Endothelial cell of umbilical vein (primary cell): ENCODE data around the gene SH3GL1.

Experiments
- EZH2 ChIP-seq: IDR thresholded peaks from 2 replicates; pipeline ENCODE4 v1.6.1; 2012; ENCODE audit warnings: borderline replicate concordance, low read depth, mild to moderate bottlenecking, moderate library complexity, low read length, inconsistent platforms; ENCODE audit not compliant: severe bottlenecking
- JUN ChIP-seq: IDR thresholded peaks from 2 replicates; pipeline ENCODE4 v1.6.1; 2011; ENCODE audit warnings: borderline replicate concordance, low read depth; ENCODE audit not compliant: insufficient read length, insufficient read depth
- POLR2A ChIP-seq: IDR thresholded peaks from 2 replicates; pipeline ENCODE4 v1.6.1; 2012; ENCODE audit warnings: low read depth, mild to moderate bottlenecking, control low read depth, low read length
- POLR2AphosphoS5 ChIP-seq: IDR thresholded peaks from 2 replicates; pipeline ENCODE4 v1.6.1; 2012; ENCODE audit warnings: low read depth, mild to moderate bottlenecking, control low read depth, low read length, moderate library complexity; ENCODE audit not compliant: insufficient read depth
- TF ChIP-seq, protein P1 (sequence below), 2 donors: IDR thresholded peaks; 1 replicate in 1 of 2; 2 replicates in 1 of 2; pipeline ENCODE4 v1.5.1; 2011; ENCODE audit warnings: low read length in 2 of 2, mild to moderate bottlenecking in 2 of 2, moderate library complexity in 2 of 2, control low read depth in 1 of 2, inconsistent platforms in 1 of 2, low read depth in 1 of 2; ENCODE audit not compliant: insufficient read depth in 1 of 2; ENCODE audit errors: extremely low read depth in 1 of 2
- TF ChIP-seq, protein P2 (sequence below): IDR thresholded peaks from 2 replicates; pipeline ENCODE4 v1.6.1; 2011; ENCODE audit not compliant: insufficient read depth, insufficient read length

DNA sequence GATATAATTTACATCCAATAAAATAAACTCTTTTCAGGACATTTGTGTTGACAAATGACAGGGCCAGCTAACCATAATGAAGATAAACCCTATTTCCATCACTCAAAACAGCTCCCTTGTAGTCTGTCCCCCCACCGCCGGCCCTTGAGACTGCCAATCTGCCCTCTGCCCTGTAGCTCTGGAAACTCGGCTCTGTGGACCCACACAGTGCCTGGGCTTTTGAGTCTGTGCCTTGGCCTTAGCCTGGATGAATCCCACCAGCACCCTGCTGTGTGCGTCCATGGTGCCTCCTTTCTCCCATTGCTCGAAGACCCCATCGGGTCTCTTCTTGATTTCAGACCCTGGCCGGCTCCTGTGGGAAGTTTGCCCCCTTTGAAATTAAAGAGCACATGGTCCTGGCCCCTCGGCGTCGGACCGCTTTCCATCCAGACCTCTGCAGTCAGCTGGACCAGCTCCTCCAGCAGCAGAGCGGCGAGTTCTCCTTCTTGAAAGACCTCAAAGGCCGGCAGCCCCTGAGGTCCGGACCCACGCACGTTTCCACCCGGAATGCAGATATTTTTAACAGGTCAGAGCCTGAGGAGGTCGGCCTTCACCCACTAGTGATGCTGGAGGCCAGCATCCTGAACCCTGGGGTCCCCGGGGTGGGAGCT lies 28.1 kb upstream of the SH3GL1 start:
- TF ChIP-seq, protein P1, sequence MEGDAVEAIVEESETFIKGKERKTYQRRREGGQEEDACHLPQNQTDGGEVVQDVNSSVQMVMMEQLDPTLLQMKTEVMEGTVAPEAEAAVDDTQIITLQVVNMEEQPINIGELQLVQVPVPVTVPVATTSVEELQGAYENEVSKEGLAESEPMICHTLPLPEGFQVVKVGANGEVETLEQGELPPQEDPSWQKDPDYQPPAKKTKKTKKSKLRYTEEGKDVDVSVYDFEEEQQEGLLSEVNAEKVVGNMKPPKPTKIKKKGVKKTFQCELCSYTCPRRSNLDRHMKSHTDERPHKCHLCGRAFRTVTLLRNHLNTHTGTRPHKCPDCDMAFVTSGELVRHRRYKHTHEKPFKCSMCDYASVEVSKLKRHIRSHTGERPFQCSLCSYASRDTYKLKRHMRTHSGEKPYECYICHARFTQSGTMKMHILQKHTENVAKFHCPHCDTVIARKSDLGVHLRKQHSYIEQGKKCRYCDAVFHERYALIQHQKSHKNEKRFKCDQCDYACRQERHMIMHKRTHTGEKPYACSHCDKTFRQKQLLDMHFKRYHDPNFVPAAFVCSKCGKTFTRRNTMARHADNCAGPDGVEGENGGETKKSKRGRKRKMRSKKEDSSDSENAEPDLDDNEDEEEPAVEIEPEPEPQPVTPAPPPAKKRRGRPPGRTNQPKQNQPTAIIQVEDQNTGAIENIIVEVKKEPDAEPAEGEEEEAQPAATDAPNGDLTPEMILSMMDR (IDR thresholded peaks at IDR 0.05; ENCODE audit: extremely low read depth in 1 of 2, insufficient read depth in 1 of 2, low read depth in 1 of 2, low read length in 2 of 2): no peak
- TF ChIP-seq POLR2A (no peak), POLR2AphosphoS5 (no peak), EZH2 (no peak), JUN (no peak)
- TF ChIP-seq, protein P2, sequence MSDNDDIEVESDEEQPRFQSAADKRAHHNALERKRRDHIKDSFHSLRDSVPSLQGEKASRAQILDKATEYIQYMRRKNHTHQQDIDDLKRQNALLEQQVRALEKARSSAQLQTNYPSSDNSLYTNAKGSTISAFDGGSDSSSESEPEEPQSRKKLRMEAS: no peak
